GM23338 (cell line): ENCODE measurements around the gene NFIC. TPM values are rescaled to one million over a fixed set of nuclear protein-coding genes. Genes with fewer than 3 reads are reported as not detected.

Experiments
- ATAC-seq: fragments of 200-7000 bp; cut with Tn5 transposase; 3 replicates; pipeline ENCODE4 v1.9.1; 2020
- DNase-seq: peaks from one replicate; pipeline ENCODE4 v3.0.0-alpha.2; 2015; ENCODE audit warnings: low spot score
- H2AFZ ChIP-seq: fragments of 200-600 bp; sonication (generic); 2 replicates; pipeline ENCODE4 v1.8.0; 2016; ENCODE audit warnings: antibody characterized with exemption, mild to moderate bottlenecking, moderate library complexity
- H3F3A ChIP-seq: fragments of 200-600 bp; sonication (generic); replicated peaks from 2 replicates; pipeline ENCODE4 v1.8.0; 2017; ENCODE audit warnings: antibody characterized with exemption, mixed run types, low read depth
- H3K27ac ChIP-seq: fragments of 200-600 bp; sonication (generic); 2 replicates; pipeline ENCODE4 v1.6.1; 2016; ENCODE audit warnings: low read depth
- H3K27me3 ChIP-seq: fragments of 200-600 bp; sonication (generic); 2 replicates; pipeline ENCODE4 v1.8.0; 2016; ENCODE audit warnings: mild to moderate bottlenecking, mixed run types, moderate library complexity; ENCODE audit not compliant: insufficient read depth
- H3K36me3 ChIP-seq: fragments of 200-600 bp; sonication (generic); 2 replicates; pipeline ENCODE4 v1.8.0; 2016; ENCODE audit warnings: mild to moderate bottlenecking; ENCODE audit not compliant: insufficient read depth
- H3K4me1 ChIP-seq: fragments of 200-600 bp; sonication (generic); 2 replicates; pipeline ENCODE4 v1.8.0; 2016; ENCODE audit warnings: mild to moderate bottlenecking, moderate library complexity; ENCODE audit not compliant: insufficient read depth
- H3K4me2 ChIP-seq: fragments of 200-600 bp; sonication (generic); 2 replicates; pipeline ENCODE4 v1.7.1; 2017; ENCODE audit warnings: mixed run types
- H3K4me3 ChIP-seq: fragments of 200-600 bp; sonication (generic); 2 replicates; pipeline ENCODE4 v1.6.1; 2016; ENCODE audit warnings: mixed run types
- H3K79me2 ChIP-seq: fragments of 200-600 bp; sonication (generic); replicated peaks from 2 replicates; pipeline ENCODE4 v1.8.0; 2017; ENCODE audit warnings: mild to moderate bottlenecking; ENCODE audit not compliant: insufficient read depth
- H3K9me2 ChIP-seq: fragments of 200-600 bp; sonication (generic); 2 replicates; pipeline ENCODE4 v1.8.0; 2017; ENCODE audit not compliant: insufficient read depth
- H4K20me1 ChIP-seq: fragments of 200-600 bp; sonication (generic); replicated peaks from 2 replicates; pipeline ENCODE4 v1.8.0; 2017; ENCODE audit warnings: mild to moderate bottlenecking; ENCODE audit not compliant: insufficient read depth
- H3K27ac Mint-ChIP-seq: 2 replicates; pipeline ENCODE4 v1.8.0; 2020; ENCODE audit warnings: inconsistent platforms, mild to moderate bottlenecking, moderate library complexity, mixed read lengths
- H3K27me3 Mint-ChIP-seq: 3 replicates; pipeline ENCODE4 v1.8.0; 2022; ENCODE audit warnings: low read depth, mild to moderate bottlenecking, moderate library complexity, mixed read lengths, inconsistent platforms; ENCODE audit not compliant: insufficient read depth, poor library complexity
- H3K36me3 Mint-ChIP-seq: 3 replicates; pipeline ENCODE4 v1.8.0; 2021; ENCODE audit warnings: low read depth, mild to moderate bottlenecking, inconsistent platforms, moderate library complexity, mixed read lengths
- H3K4me1 Mint-ChIP-seq: 3 replicates; pipeline ENCODE4 v1.8.0; 2020; ENCODE audit warnings: mild to moderate bottlenecking, inconsistent platforms, mixed read lengths
- H3K4me3 Mint-ChIP-seq: 3 replicates; pipeline ENCODE4 v1.8.0; 2021; ENCODE audit warnings: moderate library complexity, mild to moderate bottlenecking, inconsistent platforms, mixed read lengths
- H3K9me3 Mint-ChIP-seq: 3 replicates; pipeline ENCODE4 v1.8.0; 2020; ENCODE audit warnings: moderate library complexity, mild to moderate bottlenecking, inconsistent platforms, mixed read lengths
- CREB1 ChIP-seq: fragments of 250-450 bp; sonication (Bioruptor Pico); IDR thresholded peaks from 2 replicates; pipeline ENCODE4 v1.5.0; 2020; ENCODE audit warnings: low read depth, mild to moderate bottlenecking, moderate library complexity
- EZH2 ChIP-seq: fragments of 200-600 bp; sonication (generic); IDR thresholded peaks from one replicate; pipeline ENCODE4 v1.8.0; 2017; ENCODE audit warnings: antibody characterized with exemption, mild to moderate bottlenecking, low read depth; ENCODE audit not compliant: unreplicated experiment
- NANOG ChIP-seq: IDR thresholded peaks from 2 replicates; pipeline ENCODE4 v1.6.1; 2016; ENCODE audit warnings: antibody characterized with exemption, borderline replicate concordance
- ZNF462 ChIP-seq: fragments of 250-450 bp; sonication (Bioruptor Pico); IDR thresholded peaks from 2 replicates; pipeline ENCODE4 v1.5.0; 2020; ENCODE audit warnings: mild to moderate bottlenecking, moderate library complexity
- polyA plus RNA-seq: library from polyadenylated mRNA; unstranded; fragments of >200 nt; fragmentation: Nextera tagmentation; extraction: Ambion mirVana; gene quantifications from 2 replicates; pipeline ENCODE4 v1.2.1, GENCODE V29; 2016
- total RNA-seq: library from RNA; depleted of rRNA; stranded (reverse); fragments of >200 nt; shearing (Covaris generic); gene quantifications from 2 replicates; pipeline ENCODE4 v1.2.3, GENCODE V29; 2014

The NFIC gene
- total and polyA plus RNA-seq, 2 experiments from 2014 or later, result 1.3 to 5.3 TPM

- Histone ChIP-seq H3K4me3 (peak overlapping the region; percentile 52; the same call in 1 of the 2 replicates), H3K36me3 (no peaks in the 10 kb centered on the region), H3K27me3 (peaks cover 99% of the 10 kb centered on the region), H4K20me1 (peaks cover 12% of the 10 kb centered on the region; the same call in 1 of the 2 replicates), H2AFZ (no peak overlapping the region), H3K79me2 (no peaks in the 10 kb centered on the region), H3K4me1 (peaks cover 13% of the 10 kb centered on the region; the same call in 1 of the 2 replicates), H3K9me2 (no peaks in the 10 kb centered on the region), H3K4me2 (peak overlapping the region; percentile 76; the same call in 1 of the 2 replicates), H3F3A (peaks cover 5% of the 10 kb centered on the region; the same call in 1 of the 2 replicates), H3K27ac (no peak overlapping the region)
- Mint-ChIP-seq H3K4me3 (peak overlapping the region; percentile 72), H3K9me3 (peaks cover 2% of the 10 kb centered on the region; the same call in 2 of the 3 replicates), H3K27ac (no peak overlapping the region), H3K4me1 (peaks cover 32% of the 10 kb centered on the region), H3K36me3 (no peaks in the 10 kb centered on the region; the same call in 2 of the 3 replicates), H3K27me3 (peaks cover 93% of the 10 kb centered on the region)
- ATAC-seq (no peak), DNase-seq (no peak)
- TF ChIP-seq EZH2 (peak; percentile 63), CREB1 (CRISPR knock-in tag) (no peak)
Observed at GRCh38 chr19:3365093-3365835, 1.1 kb upstream of the NFIC start.

- peak overlapping the region; percentile 60; the same call in 2 of the 3 replicates for H3K4me3 Mint-ChIP-seq
- no peaks in the 10 kb centered on the region for H3K79me2 ChIP-seq
Observed at GRCh38 chr19:3366753-3367627, 607 bp downstream of the NFIC start.

GRCh38 chr19:3367628-3368440 lies 1.5 kb downstream of the NFIC start:
- H2AFZ ChIP-seq, result no peak overlapping the region
- H3K4me3 ChIP-seq, result peak overlapping the region; percentile 57
- peaks cover 19% of the 10 kb centered on the region; the same call in 1 of the 2 replicates for H3K4me1 ChIP-seq
- Mint-ChIP-seq H3K4me3 (peak overlapping the region; percentile 60), H3K27ac (no peak overlapping the region), H3K27me3 (peaks cover 91% of the 10 kb centered on the region), H3K9me3 (no peaks in the 10 kb centered on the region; the same call in 2 of the 3 replicates), H3K4me1 (peaks cover 36% of the 10 kb centered on the region), H3K36me3 (no peaks in the 10 kb centered on the region; the same call in 2 of the 3 replicates)
- peaks cover 5% of the 10 kb centered on the region; the same call in 1 of the 2 replicates for H4K20me1 ChIP-seq
- peak; percentile 5 for ATAC-seq
- no peaks in the 10 kb centered on the region for H3K36me3 ChIP-seq
- H3K4me2 ChIP-seq, result peak overlapping the region; percentile 84
- H3K27ac ChIP-seq, result no peak overlapping the region
- peaks cover 99% of the 10 kb centered on the region for H3K27me3 ChIP-seq
- peaks cover 5% of the 10 kb centered on the region; the same call in 1 of the 2 replicates for H3F3A ChIP-seq
- no peaks in the 10 kb centered on the region for H3K79me2 ChIP-seq
- no peak for DNase-seq
- H3K9me2 ChIP-seq, result no peaks in the 10 kb centered on the region
- TF ChIP-seq ZNF462 (CRISPR knock-in tag) (no peak), EZH2 (peak; percentile 50)

More at GRCh38 chr19:3366753-3367627, 607 bp downstream of the NFIC start:
- Histone ChIP-seq H3K4me2 (peak overlapping the region; percentile 84), H2AFZ (peak overlapping the region; percentile 66; the same call in 1 of the 2 replicates), H3F3A (peaks cover 5% of the 10 kb centered on the region; the same call in 1 of the 2 replicates), H4K20me1 (peaks cover 12% of the 10 kb centered on the region; the same call in 1 of the 2 replicates), H3K27ac (no peak overlapping the region), H3K9me2 (no peaks in the 10 kb centered on the region), H3K4me3 (peak overlapping the region; percentile 57), H3K36me3 (no peaks in the 10 kb centered on the region), H3K27me3 (peaks cover 99% of the 10 kb centered on the region), H3K4me1 (peaks cover 19% of the 10 kb centered on the region; the same call in 1 of the 2 replicates)
- Mint-ChIP-seq H3K36me3 (no peaks in the 10 kb centered on the region; the same call in 2 of the 3 replicates), H3K27ac (no peak overlapping the region), H3K4me1 (peaks cover 36% of the 10 kb centered on the region), H3K27me3 (peaks cover 93% of the 10 kb centered on the region), H3K9me3 (peaks cover 2% of the 10 kb centered on the region; the same call in 2 of the 3 replicates)
- TF ChIP-seq NANOG (no peak), EZH2 (peak; percentile 37)
- DNase-seq (no peak), ATAC-seq (peak; percentile 46)
